Mesothelial cell of epicardium (in vitro differentiated cells): ENCODE results near the gene FEZF1. TPM values are rescaled to one million over a fixed set of nuclear protein-coding genes. Genes with fewer than 3 reads are reported as not detected.
A peak's percentile ranks its signal among the peaks of the same experiment; 100 is the strongest.
"Not testable (repeated sequence)": the region's sequence is repeated elsewhere in the genome, so short reads cannot be mapped to it uniquely, and the experiment has no call there.

Experiments used
- DNase-seq, 2 experiments: peaks; one replicate each; pipeline ENCODE4 v3.0.0; 2021; ENCODE audit warnings: low spot score in 2 of 2; ENCODE audit not compliant: unreplicated experiment in 2 of 2
- H3K27ac Mint-ChIP-seq: 2 replicates; pipeline ENCODE4 v1.8.0; 2021; ENCODE audit warnings: mixed read lengths
- H3K27me3 Mint-ChIP-seq: 2 replicates; pipeline ENCODE4 v1.8.0; 2021; ENCODE audit warnings: low read depth, mixed read lengths
- H3K36me3 Mint-ChIP-seq: 2 replicates; pipeline ENCODE4 v1.8.0; 2021; ENCODE audit warnings: mixed read lengths
- H3K4me1 Mint-ChIP-seq: 2 replicates; pipeline ENCODE4 v1.8.0; 2021; ENCODE audit warnings: mixed read lengths
- H3K4me3 Mint-ChIP-seq: 2 replicates; pipeline ENCODE4 v1.8.0; 2021; ENCODE audit warnings: mild to moderate bottlenecking, moderate library complexity, mixed read lengths
- H3K9me3 Mint-ChIP-seq: 2 replicates; pipeline ENCODE4 v1.8.0; 2021; ENCODE audit warnings: mixed read lengths
- CTCF ChIP-seq: fragments of 200-600 bp; sonication (generic); IDR thresholded peaks from one replicate; pipeline ENCODE4 v1.5.0; 2021; ENCODE audit warnings: antibody characterized with exemption; ENCODE audit not compliant: unreplicated experiment
- total RNA-seq: library from RNA; stranded (reverse); gene quantifications from 3 replicates; pipeline ENCODE4 v1.2.1, GENCODE V29; 2021

Gene FEZF1
- total RNA-seq, 1 donor from 2014 or later, result not detected

GRCh38 chr7:122298131-122298530, 6.4 kb downstream of the FEZF1 start:
- DNase-seq, result no peak
- TF ChIP-seq CTCF, result no peak
- H3K27ac Mint-ChIP-seq, result no peak overlapping the region
- H3K36me3 Mint-ChIP-seq, result no peaks in the 10 kb centered on the region
- H3K27me3 Mint-ChIP-seq, result peaks cover 94% of the 10 kb centered on the region
- H3K4me3 Mint-ChIP-seq, result no peak overlapping the region
- H3K4me1 Mint-ChIP-seq, result peaks cover 6% of the 10 kb centered on the region
- H3K9me3 Mint-ChIP-seq, result no peaks in the 10 kb centered on the region

DNA sequence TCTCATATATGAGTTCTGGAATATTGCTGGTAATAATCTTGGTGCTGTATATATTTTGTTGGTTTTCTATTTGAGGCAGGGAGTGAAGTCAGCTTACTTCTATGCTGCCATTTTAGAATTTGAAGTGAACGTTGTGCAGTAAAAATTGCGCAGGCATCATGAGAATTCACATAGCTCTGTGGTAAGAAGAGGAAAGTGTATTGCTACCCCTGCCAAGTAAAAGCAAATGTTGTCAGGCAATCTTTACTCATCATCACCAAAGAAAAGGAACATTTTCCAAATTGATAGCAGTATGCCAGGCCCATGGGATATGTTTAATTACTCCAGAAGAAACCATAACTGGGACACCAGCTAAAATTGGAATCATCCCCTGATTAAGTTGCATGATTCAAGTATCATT, 13.4 kb downstream of the FEZF1 start:
- no peak overlapping the region for H3K27ac Mint-ChIP-seq
- no peak overlapping the region for H3K4me3 Mint-ChIP-seq
- no peaks in the 10 kb centered on the region for H3K36me3 Mint-ChIP-seq
- peaks cover 67% of the 10 kb centered on the region for H3K27me3 Mint-ChIP-seq
- DNase-seq, result no peak
- TF ChIP-seq CTCF, result no peak
- no peaks in the 10 kb centered on the region for H3K4me1 Mint-ChIP-seq
- peaks cover 23% of the 10 kb centered on the region for H3K9me3 Mint-ChIP-seq

- no peaks in the 10 kb centered on the region for H3K36me3 Mint-ChIP-seq
- peaks cover 23% of the 10 kb centered on the region for H3K9me3 Mint-ChIP-seq
- no peak for TF ChIP-seq CTCF
- peaks cover 60% of the 10 kb centered on the region for H3K27me3 Mint-ChIP-seq
- DNase-seq, result no peak
- no peaks in the 10 kb centered on the region for H3K4me1 Mint-ChIP-seq
- no peak overlapping the region for H3K27ac Mint-ChIP-seq
- H3K4me3 Mint-ChIP-seq, result no peak overlapping the region
These were observed 14.1 kb downstream of the FEZF1 start for GRCh38 chr7:122290476-122290875.

GRCh38 chr7:122289426-122289825, 15.1 kb downstream of the FEZF1 start:
- Mint-ChIP-seq H3K27me3 (peaks cover 51% of the 10 kb centered on the region), H3K4me1 (no peaks in the 10 kb centered on the region), H3K36me3 (no peaks in the 10 kb centered on the region), H3K27ac (no peak overlapping the region), H3K4me3 (no peak overlapping the region), H3K9me3 (peaks cover 23% of the 10 kb centered on the region)
- DNase-seq, result no peak
- no peak for TF ChIP-seq CTCF

GRCh38 chr7:122284608-122285007, 19.9 kb downstream of the FEZF1 start:
- Mint-ChIP-seq H3K27me3 (peaks cover 19% of the 10 kb centered on the region), H3K4me3 (peak overlapping the region; percentile 44), H3K9me3 (peaks cover 13% of the 10 kb centered on the region)
- H3K36me3 Mint-ChIP-seq, DNase-seq, H3K27ac Mint-ChIP-seq, H3K4me1 Mint-ChIP-seq: not testable (repeated sequence)

- Mint-ChIP-seq H3K27ac (no peak overlapping the region), H3K4me1 (no peaks in the 10 kb centered on the region), H3K4me3 (no peak overlapping the region), H3K36me3 (no peaks in the 10 kb centered on the region), H3K27me3 (peaks cover 7% of the 10 kb centered on the region), H3K9me3 (no peaks in the 10 kb centered on the region)
- DNase-seq, result no peak
- no peak for TF ChIP-seq CTCF
These were observed 31.4 kb downstream of the FEZF1 start for GRCh38 chr7:122273117-122273516.
